ENCODE measurements around the gene IL24. TPM values are rescaled to one million over a fixed set of nuclear protein-coding genes. Genes with fewer than 3 reads are reported as not detected.

The IL24 gene
- total and polyA plus RNA-seq, 3 donors from 2014 or later, result not detected

GRCh38 chr1:206880314-206880713 lies 16.9 kb upstream of the IL24 start:
- no peaks in the 10 kb centered on the region for H3K4me1 ChIP-seq
- 83 to 90% methylated on average over 3 of the region's 3 CpGs for WGBS, 2 donors
- no peak for DNase-seq
- H3K27me3 ChIP-seq, result no peaks in the 10 kb centered on the region
- no peaks in the 10 kb centered on the region for H3K9me3 ChIP-seq
- no peak overlapping the region for H3K27ac ChIP-seq
- H3K4me3 ChIP-seq, result no peak overlapping the region
- TF ChIP-seq POLR2A (IDR thresholded peaks at IDR 0.05) (no peak), CTCF (IDR thresholded peaks at IDR 0.05) (no peak)
- no peaks in the 10 kb centered on the region for H3K36me3 ChIP-seq (ENCODE audit: low read depth, missing control alignments)
- intact Hi-C loops (cut with DNase I; ENCODE audit: low total_unique reads), result no loop called here

- DNase-seq, result no peak
- H3K27ac ChIP-seq, result no peak overlapping the region
- no peaks in the 10 kb centered on the region for H3K36me3 ChIP-seq (ENCODE audit: low read depth, missing control alignments)
- H3K27me3 ChIP-seq, result no peaks in the 10 kb centered on the region
- 87 to 90% methylated on average over 3 of the region's 3 CpGs for WGBS, 2 donors
- intact Hi-C loops (cut with DNase I; ENCODE audit: low total_unique reads), result no loop called here
- no peaks in the 10 kb centered on the region for H3K9me3 ChIP-seq
- no peak overlapping the region for H3K4me3 ChIP-seq
- H3K4me1 ChIP-seq, result no peaks in the 10 kb centered on the region
- TF ChIP-seq CTCF (IDR thresholded peaks at IDR 0.05) (peak in 1 of 3 experiments; percentile 29), POLR2A (IDR thresholded peaks at IDR 0.05) (no peak)
These were observed 14.7 kb upstream of the IL24 start for GRCh38 chr1:206882555-206882954.

- Histone ChIP-seq H3K27ac (no peak overlapping the region), H3K4me3 (no peak overlapping the region), H3K4me1 (no peaks in the 10 kb centered on the region), H3K36me3 (ENCODE audit: low read depth, missing control alignments) (no peaks in the 10 kb centered on the region), H3K9me3 (no peaks in the 10 kb centered on the region), H3K27me3 (no peaks in the 10 kb centered on the region)
- no peak for DNase-seq
- intact Hi-C loops (cut with DNase I; ENCODE audit: low total_unique reads), result no loop called here
- 94 to 96% methylated on average over 1 of the region's 1 CpG for WGBS, 2 donors
- TF ChIP-seq CTCF (IDR thresholded peaks at IDR 0.05) (no peak), POLR2A (IDR thresholded peaks at IDR 0.05) (no peak)
These were observed 14.1 kb upstream of the IL24 start for GRCh38 chr1:206883160-206883559.

GRCh38 chr1:206883876-206884275 lies 13.4 kb upstream of the IL24 start:
- Histone ChIP-seq H3K4me3 (no peak overlapping the region), H3K4me1 (no peaks in the 10 kb centered on the region), H3K27me3 (no peaks in the 10 kb centered on the region), H3K36me3 (ENCODE audit: low read depth, missing control alignments) (no peaks in the 10 kb centered on the region), H3K9me3 (no peaks in the 10 kb centered on the region), H3K27ac (no peak overlapping the region)
- no peak for DNase-seq
- intact Hi-C loops (cut with DNase I; ENCODE audit: low total_unique reads), result no loop called here
- TF ChIP-seq CTCF (IDR thresholded peaks at IDR 0.05) (no peak), POLR2A (IDR thresholded peaks at IDR 0.05) (no peak)
- 93 to 99% methylated on average over 2 of the region's 2 CpGs for WGBS, 2 donors

GRCh38 chr1:206885341-206886060 lies 11.7 kb upstream of the IL24 start:
- 78 to 83% methylated on average over 3 of the region's 3 CpGs for WGBS, 2 donors
- DNase-seq, result no peak
- Histone ChIP-seq H3K27me3 (no peaks in the 10 kb centered on the region), H3K9me3 (no peaks in the 10 kb centered on the region), H3K27ac (no peak overlapping the region), H3K4me3 (no peak overlapping the region), H3K4me1 (no peaks in the 10 kb centered on the region), H3K36me3 (ENCODE audit: low read depth, missing control alignments) (no peaks in the 10 kb centered on the region)
- no peak for TF ChIP-seq CTCF (IDR thresholded peaks at IDR 0.05)
- no peak for TF ChIP-seq POLR2A (IDR thresholded peaks at IDR 0.05)
- intact Hi-C loops (cut with DNase I; ENCODE audit: low total_unique reads), result no loop called here

Measured in testis (tissue), 3 donors.